Stimulated activated CD8-positive, alpha-beta memory T cell treated with anti-CD3 and anti-CD28 coated beads, Interleukin-7, amount 100 ng/mL, for 24 hours (primary cell): ENCODE results near the gene TMEM120A.

Experiments used
- DNase-seq: peaks from one replicate; pipeline ENCODE4 v3.0.0-alpha.2; 2020; ENCODE audit warnings: low read depth

Gene TMEM120A

DNA sequence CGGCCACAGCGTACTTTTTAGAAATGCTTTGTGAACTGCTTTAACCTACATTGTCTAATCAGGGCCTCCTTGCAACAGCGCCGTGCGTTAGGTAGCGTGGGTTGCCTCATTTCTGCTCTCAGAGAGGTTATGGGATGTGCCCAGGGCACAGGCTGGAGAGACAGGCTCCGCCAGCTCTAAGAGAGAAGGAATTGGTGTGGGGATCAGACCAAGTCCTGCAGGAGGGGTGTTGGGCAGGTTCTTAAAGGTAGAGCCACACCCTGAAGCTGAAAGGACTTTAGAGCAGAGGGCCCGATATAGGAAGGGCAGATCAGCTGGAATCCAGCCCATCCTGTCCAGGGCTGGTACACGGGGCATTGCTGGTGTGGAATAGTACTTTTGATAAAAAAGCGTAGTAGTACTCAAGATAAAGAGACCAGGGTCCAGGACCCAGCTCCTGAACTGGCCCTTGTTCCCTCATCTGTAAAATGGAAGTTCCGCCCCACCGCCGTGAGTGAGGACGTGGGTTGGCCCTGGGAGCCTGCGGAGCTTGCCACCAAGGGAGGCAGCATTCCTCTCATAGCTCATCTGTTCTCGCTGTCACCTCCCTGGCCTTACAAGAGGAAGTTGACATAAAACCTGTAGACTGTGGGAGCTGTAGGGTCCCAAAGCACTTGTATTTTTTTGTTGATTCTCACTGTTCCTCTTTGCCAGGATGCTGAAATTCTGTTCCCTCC, 37.2 kb downstream of the TMEM120A start:
- DNase-seq: no peak

DNA sequence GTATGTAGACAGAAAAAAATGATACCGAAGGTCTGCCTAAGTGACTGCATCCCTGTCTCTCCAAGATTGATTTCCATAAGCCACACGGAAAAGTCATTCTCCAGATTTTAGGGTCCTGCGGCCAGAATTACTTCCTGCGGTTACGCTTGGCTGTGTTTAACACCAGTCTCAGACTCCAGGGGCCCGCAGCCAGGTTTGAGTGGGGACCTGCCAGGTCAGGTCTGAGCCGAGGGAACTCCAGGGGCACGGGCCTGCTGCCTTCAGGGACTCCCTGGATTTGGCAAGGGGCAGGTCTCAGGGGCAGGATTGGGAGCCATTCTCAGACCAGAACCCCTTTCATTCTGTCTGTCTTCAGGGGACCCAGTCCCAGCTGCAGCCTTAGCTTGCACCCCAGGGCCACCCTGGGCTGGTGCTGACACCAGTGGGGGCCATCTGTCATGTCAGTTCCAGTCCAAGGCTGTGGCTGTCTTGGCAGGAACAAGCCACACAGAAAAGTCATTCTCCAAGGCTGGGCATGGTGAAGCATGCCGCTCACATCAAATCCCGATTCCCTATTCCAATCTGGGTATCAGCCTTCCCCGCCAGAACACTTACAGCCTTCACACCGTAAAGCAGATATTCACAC, 39.0 kb downstream of the TMEM120A start:
- no peak for DNase-seq

DNA sequence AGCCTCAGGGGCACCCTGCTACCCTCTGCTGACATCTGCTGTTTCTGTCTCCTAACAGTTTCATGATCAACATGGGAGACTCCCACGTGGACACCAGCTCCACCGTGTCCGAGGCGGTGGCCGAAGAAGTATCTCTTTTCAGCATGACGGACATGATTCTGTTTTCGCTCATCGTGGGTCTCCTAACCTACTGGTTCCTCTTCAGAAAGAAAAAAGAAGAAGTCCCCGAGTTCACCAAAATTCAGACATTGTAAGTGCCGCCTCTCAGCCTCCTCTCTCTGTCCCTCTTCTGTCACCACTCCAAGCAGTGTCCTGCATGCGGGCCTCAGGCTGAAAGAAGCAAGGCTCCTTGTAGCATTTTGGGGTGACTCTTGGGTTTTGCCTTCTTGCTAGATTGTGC, 40.5 kb downstream of the TMEM120A start:
- no peak for DNase-seq

DNA sequence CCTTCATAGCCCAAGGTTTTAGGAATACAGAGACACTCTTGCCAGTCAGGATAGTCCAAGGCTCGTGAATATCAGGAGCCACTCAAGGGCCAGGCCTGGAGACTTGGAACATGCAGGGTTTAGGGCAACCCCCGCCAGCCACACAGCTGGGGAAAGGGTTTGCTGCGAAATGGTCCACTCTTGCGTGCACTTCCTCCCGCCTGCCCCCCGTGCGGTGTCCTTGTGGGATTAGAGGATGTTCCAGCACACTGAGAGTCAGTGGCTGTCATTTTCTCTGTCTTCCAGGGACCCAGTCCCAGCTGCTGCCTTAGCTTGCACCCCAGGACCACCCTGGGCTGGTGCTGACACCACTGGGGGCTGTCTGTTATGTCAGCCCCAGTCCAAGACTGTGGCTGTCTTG, 41.0 kb downstream of the TMEM120A start:
- no peak for DNase-seq

DNA sequence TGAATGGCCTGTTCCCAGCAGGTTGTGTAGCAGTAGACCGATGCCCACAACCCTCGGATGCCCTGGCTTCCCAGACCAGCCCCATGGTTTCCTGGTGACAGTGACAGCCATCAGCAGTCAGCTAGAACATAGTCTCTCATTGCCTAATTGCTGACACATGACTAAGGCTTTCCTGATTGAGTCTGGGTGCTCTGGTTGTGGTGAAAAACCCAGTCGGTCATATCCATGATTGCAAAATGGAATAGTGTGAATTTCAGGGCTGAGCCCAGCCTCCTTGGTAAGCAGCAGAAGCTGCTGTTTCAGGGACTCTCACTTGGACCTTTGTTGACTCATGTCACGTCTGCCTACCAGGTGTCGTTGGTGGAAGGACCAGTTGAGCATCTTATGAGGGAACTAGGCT, 42.9 kb downstream of the TMEM120A start:
- DNase-seq: no peak

DNA sequence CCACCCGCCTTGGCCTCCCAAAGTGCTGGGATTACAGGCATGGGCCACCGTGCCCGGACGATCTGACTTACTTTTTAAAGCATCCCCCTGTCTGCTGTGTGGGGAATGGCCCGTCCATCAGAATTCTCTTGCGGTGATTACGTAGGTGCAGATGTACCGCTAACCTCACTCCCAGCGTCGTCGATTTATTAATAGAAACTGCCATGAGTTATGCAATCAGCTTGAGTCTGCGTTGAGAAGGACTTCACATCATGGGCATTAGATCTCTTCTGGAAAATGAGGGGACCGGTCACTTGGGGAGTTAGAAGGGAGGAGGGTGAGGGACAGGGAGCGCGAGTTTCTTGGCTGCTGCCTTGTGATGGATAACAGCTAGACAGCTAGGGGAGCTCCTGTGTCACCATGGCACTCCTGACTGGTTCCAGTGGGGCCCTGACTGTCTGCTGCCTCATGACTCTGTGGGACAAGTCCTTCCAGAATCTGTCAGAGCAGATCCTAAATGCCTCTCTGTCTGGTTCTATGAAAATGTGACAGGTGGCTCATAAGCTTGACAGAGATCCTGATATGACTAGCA, 44.2 kb downstream of the TMEM120A start:
- DNase-seq: no peak

DNA sequence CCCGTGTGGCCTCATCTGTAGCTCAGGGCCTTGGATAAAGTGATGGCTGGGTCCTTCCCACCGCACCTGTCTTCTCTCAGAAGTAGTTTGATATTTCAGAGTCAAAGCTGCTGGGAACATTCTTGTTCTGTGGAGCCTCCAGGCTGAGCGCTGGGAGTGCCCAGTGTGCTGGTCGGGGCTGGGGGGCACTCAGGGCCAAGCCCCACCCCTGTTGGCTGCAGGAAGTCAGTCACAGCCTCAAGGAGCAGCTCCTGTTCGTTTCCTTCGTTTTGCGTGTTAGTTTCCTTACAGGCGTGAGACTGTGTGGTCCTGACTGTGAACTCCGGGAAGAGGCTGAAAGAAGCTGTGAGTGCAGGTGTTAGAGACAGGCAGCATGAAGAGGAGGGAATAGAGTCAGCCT, 46.2 kb downstream of the TMEM120A start:
- no peak for DNase-seq

DNA sequence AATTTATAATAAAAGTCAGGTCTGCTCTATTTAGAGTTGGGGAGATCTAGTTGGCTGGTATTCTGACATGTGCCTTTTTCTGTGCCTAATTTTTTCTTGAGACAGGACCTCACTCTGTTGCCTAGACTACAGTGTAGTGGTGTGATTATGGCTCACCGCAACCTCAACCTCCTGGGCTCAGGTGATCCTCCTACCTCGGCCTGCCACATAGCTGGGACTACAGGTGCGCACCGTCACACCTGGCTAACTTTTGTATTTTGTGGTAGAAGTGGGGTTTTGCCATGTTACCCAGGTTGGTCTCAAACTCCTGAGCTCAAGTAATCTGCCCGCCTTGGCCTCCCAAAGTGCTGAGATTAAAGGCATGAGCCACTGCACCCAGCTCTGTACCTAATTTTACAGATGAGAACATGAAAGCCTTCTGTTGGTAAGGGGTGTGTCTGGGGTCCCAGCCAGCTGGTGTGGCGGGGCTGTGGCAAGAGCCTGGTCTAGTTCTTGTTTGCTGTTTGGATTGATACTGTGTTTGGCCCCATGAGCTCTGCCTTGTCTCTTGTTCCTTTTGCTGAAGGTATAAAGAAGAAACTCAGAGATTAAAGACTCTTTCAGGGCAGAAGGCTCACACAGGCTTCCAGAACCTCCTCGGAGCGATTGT, 48.1 kb downstream of the TMEM120A start:
- DNase-seq: no peak

DNA sequence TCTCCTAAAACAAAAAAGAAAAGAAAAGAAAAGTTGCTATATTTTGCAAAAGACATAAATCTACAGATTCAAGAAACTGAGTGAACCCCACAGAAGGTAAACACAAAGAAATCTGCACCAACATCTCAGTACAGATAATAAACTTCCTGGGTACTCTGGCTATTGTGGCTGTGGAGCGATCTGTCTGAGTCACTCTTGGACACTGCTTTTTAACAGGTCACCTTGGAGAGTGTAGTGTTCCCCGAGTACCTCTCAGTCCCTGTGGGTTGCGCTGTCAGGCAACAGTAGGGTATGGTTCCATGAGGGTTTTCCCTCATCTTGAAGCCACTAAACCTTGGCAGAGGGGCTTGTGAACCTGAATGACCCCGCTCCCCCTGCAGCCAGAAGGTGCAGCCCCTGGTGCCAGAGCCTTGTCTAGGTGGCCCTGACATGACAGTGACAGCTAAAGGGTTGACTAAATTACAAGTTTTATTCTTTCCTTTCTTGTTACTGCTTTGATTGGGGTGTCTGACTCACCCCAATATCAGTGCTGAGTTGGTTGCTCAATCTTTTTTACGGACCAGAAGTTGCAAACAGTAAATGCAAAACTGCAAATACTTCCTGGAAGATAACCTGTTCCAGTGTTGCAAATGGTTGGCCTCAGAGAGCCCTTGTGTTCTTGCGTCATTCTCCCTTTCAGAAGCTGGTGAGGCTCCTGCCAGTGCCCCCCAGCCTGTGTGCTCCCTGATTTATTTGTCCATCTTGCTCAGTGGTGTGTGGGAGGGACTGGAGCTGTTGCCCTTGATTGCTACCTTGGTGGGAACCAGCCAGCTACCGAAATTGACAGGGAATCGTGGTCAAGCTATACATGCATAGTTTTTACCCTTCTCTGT, 48.9 kb downstream of the TMEM120A start:
- DNase-seq: no peak

DNA sequence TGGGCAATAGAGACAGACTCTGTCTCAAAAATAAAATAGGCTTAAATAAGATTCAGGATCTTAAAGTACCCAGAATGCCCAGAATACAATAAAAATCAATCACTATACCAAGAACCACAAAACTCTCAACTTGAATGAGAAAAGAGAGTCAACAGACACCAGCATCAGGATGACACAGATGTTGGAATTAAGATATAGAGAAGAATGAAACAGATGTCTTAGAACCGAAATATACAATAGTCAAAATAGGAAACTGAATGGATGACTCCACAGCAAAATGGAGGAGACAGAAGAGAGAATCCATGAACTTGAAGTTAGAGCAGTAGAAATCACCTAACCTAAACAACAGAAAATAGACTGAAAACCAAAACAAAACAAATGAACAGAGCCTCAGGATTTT, 49.9 kb downstream of the TMEM120A start:
- DNase-seq: no peak

DNA sequence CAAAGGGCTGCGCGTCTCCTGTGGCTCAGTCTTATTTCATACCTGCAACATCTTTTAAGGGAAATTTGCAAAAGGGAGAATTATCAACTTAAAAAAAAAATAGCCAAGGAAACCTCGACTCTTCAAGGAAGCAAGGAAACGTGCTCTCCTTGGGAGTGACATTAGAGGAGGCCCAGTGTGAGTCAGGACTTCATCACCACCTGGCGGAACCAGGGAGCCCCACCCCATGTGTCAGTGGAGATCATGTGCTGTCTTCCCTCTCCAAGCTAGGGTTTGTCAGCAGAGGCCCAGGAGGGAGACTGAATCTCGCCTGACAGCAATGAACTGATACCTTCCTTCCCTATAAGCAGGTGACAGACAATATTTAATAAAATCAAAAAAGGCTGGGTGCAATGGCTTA, 50.5 kb downstream of the TMEM120A start:
- no peak for DNase-seq

DNA sequence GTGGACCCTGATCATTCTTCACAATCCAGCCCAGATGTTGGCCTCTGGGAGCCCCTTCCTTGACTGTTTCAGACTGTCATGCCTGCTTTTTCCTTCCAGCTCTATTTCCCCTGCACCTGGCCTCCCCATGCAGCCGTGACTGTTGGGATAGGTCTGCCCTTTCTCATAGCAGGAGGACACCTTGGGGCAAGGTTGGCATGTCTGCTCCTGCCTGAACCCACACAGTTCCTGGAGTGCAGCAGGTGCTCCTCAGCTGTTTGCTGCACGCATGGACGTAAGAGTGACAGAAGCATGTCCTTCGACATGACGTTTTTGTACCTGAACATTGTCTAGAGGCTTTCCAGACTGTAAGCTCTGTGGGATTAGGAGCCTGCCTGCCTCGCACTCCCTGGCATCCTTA, 55.5 kb downstream of the TMEM120A start:
- no peak for DNase-seq

DNA sequence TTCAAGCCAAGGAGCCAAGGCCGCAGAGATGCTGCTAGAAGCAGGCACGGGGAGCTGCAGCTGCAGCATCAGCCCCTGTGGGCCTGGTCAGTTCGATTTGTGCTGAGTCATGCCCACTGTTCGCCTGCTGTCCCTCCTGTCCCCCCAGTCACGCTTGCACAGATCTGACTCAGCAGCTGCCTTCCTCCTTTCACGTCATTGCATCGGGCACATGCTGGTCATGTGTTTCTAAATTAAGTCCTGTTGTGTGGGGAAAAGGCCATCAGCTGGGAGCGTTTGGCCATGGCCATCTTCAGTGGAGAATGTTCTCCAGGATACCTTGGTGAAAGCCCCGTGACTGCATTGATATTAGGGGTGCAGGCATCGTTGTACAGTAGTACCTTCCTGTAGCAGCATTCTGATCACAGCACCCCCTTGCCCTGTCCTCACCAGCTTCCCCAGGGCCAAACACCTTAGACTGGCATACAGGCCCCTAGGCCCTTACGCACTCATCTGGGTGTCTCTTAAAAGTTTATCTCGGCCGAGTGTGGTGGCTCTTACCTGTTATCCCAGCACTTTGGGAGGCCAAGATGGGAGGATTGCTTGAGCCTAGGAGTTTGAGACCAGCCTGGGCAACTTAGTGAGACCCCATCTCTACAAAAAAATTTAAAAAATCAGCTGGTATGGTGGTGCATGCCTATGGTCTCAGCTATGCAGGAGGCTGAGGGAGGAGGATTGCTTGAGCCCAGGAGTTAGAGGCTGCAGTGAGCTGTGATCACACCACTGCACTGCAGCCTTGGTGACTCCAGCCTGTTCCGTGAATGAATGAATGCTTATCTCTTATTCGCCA, 56.2 kb downstream of the TMEM120A start:
- DNase-seq: no peak
